Stimulated activated CD8-positive, alpha-beta memory T cell treated with anti-CD3 and anti-CD28 coated beads, Interleukin-4, amount 100 ng/mL, for 4 hours (primary cell): ENCODE results near the gene GPN1.
A peak's percentile ranks its signal among the peaks of the same experiment; 100 is the strongest.
"Not testable (repeated sequence)": the region's sequence is repeated elsewhere in the genome, so short reads cannot be mapped to it uniquely, and the experiment has no call there.

ENCODE experiments used
- DNase-seq, 2 donors: peaks; one replicate each; pipeline ENCODE4 v3.0.0-alpha.2; 2020; ENCODE audit warnings: low read depth in 2 of 2, low spot score in 1 of 2

GPN1 gene

GRCh38 chr2:27626921-27627320 lies 1.9 kb upstream of the GPN1 start:
- DNase-seq, result not testable (repeated sequence)

GRCh38 chr2:27627963-27628766 lies 685 bp upstream of the GPN1 start:
- no peak for DNase-seq

- DNase-seq, result not testable (repeated sequence)
These were observed 1.4 kb downstream of the GPN1 start for GRCh38 chr2:27630257-27630656.

- no peak for DNase-seq
These were observed 5.4 kb downstream of the GPN1 start for GRCh38 chr2:27634291-27634690.

GRCh38 chr2:27636766-27637165 lies 7.9 kb downstream of the GPN1 start:
- DNase-seq, result no peak

- no peak for DNase-seq
These were observed 9.3 kb downstream of the GPN1 start for GRCh38 chr2:27638037-27638637.

- DNase-seq, result no peak
These were observed 9.9 kb downstream of the GPN1 start for GRCh38 chr2:27638709-27639108.

GRCh38 chr2:27640722-27641245 lies 11.9 kb downstream of the GPN1 start:
- DNase-seq, result no peak

- no peak for DNase-seq
These were observed 16.3 kb downstream of the GPN1 start for GRCh38 chr2:27645197-27645596.

GRCh38 chr2:27647289-27647688 lies 18.4 kb downstream of the GPN1 start:
- DNase-seq, result no peak

- no peak for DNase-seq
These were observed 18.9 kb downstream of the GPN1 start for GRCh38 chr2:27647737-27648136.

- DNase-seq, result no peak
These were observed 22.2 kb downstream of the GPN1 start for GRCh38 chr2:27651056-27651455.

GRCh38 chr2:27652341-27652740 lies 23.5 kb downstream of the GPN1 start:
- DNase-seq, result no peak

- DNase-seq, result no peak
These were observed 23.9 kb downstream of the GPN1 start for GRCh38 chr2:27652790-27653189.

- no peak for DNase-seq
These were observed 24.5 kb downstream of the GPN1 start for GRCh38 chr2:27653397-27653796.

GRCh38 chr2:27655155-27655951 lies 26.5 kb downstream of the GPN1 start:
- DNase-seq, result no peak

GRCh38 chr2:27661371-27661770 lies 32.5 kb downstream of the GPN1 start:
- DNase-seq, result no peak

GRCh38 chr2:27663285-27664153 lies 34.7 kb downstream of the GPN1 start, which contains the start of the genes SLC4A1AP and SUPT7L:
Gene SLC4A1AP, plus strand, starts transcription at chr2:27663889. Its CDS starts 26 bp downstream, at chr2:27663915.
Gene SUPT7L, minus strand, starts transcription at chr2:27663614. Its CDS starts 1,422 bp downstream, at chr2:27662192.
- peak; percentile 35 to 56 for DNase-seq

GRCh38 chr2:27664154-27664574 lies 35.3 kb downstream of the GPN1 start:
- no peak for DNase-seq

- DNase-seq, result no peak
These were observed 35.9 kb downstream of the GPN1 start for GRCh38 chr2:27664622-27665363.
